Stimulated activated naive CD4-positive, alpha-beta T cell treated with Interleukin-2 at 50 U/mL for 16 hours (primary cell): ENCODE results near the gene CEMIP2.

Experiments
- DNase-seq: peaks from one replicate; lab custom pipeline; 2025; lab: John Stamatoyannopoulos, UW

CEMIP2 gene

DNA sequence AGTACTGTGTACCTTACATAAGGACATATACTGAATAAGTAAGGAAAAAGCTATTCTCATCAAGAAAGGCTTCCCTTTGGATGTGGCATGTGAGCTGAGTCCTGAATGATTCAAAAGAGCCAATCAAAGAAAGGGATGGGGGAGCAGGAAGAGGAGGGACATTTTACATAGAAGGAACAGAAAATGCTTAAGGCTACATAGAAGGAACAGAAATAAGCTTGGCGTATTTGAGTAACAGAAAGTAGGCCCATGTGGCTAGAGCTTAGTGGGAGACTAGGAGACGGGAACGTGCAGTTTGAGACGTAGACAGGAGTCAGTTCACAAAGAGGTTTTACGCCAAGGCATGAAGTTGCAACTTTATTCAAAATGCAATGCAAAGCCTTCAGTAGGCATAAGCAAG is 126.3 kb downstream of the CEMIP2 start:
- no peak for DNase-seq

- no peak for DNase-seq
Measured at GRCh38 chr9:71638627-71639026, 129.7 kb downstream of the CEMIP2 start.

DNA sequence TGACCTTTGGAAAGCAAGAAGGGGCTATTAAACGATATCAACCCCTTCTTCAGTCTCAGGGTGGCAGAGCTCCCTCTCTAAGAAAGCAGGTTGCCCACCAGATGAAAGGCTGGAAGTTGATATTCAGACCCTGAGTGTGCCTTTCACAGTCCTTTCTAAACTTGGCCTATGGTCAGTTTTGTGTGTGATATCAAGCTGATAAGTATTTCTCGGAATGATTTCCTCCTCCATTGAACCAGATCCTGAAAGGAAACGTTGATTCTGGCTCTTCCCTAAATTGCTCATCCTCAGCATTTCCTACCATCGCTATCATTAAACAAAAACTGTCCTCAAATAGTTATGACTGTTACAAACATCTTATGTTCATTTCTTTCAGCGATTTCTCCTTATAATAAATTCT is 130.4 kb downstream of the CEMIP2 start:
- DNase-seq = no peak

GRCh38 chr9:71637375-71637774 is 130.9 kb downstream of the CEMIP2 start:
- no peak for DNase-seq

DNA sequence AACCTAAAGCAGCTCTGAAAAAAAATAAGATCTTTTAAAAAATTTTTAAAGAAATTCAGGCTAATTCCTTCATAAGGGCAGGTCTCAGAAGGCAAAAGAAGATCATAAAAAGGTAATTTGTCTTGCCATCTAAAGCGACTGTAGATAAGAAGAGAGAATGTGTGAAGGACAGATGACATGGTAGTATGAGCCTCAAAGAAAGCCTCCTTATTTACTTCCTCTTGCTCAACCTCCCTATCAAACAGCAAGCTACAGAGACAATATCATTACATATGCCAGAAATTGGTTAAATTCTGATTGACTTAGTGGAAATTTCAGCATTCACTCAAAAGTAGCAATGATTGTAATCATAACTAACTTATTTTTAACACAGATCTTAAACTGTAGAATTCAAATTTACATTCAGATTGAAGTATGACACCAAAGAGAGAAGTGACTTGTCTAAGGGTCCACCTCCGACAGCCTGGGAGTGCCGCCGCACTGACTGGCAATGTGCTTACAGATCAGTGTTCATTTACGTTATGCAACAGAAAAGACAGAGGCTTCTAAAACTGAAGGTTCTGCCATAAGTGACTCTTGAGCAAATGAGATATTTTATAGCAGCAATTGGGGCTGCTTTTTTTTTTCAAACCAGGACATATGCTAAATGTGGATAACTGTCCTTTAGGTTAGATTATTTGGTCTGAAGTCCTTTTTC is 132.0 kb downstream of the CEMIP2 start:
- DNase-seq = no peak

GRCh38 chr9:71634752-71635151 is 133.6 kb downstream of the CEMIP2 start:
- no peak for DNase-seq
